RWPE2 (cell line): ENCODE measurements around the gene ZDHHC11B.

ENCODE experiments used
- ATAC-seq: fragments of 200-7000 bp; cut with Tn5 transposase; 3 replicates; pipeline ENCODE4 v1.9.1; 2021; ENCODE audit warnings: low read depth
- DNase-seq: peaks from one replicate; pipeline ENCODE4 v3.0.0-alpha.2; 2020; ENCODE audit warnings: low spot score
- H3K27ac ChIP-seq: fragments of 450-650 bp; 2 replicates; pipeline ENCODE4 v1.5.1; 2017; ENCODE audit warnings: mild to moderate bottlenecking; ENCODE audit not compliant: poor library complexity, severe bottlenecking
- H3K27me3 ChIP-seq: fragments of 250-450 bp; sonication (Bioruptor Pico); 2 replicates; pipeline ENCODE4 v1.5.1; 2021; ENCODE audit warnings: mild to moderate bottlenecking, moderate library complexity; ENCODE audit not compliant: insufficient read depth, poor library complexity, severe bottlenecking
- H3K36me3 ChIP-seq: fragments of 250-450 bp; sonication (Bioruptor Pico); 2 replicates; pipeline ENCODE4 v1.5.1; 2020; ENCODE audit warnings: low read depth, mild to moderate bottlenecking, moderate library complexity
- H3K4me1 ChIP-seq: fragments of 250-450 bp; sonication (Bioruptor Pico); 2 replicates; pipeline ENCODE4 v1.5.1; 2021; ENCODE audit warnings: mild to moderate bottlenecking, moderate library complexity; ENCODE audit not compliant: insufficient read depth, poor library complexity, severe bottlenecking
- H3K4me3 ChIP-seq: fragments of 250-450 bp; sonication (Bioruptor Pico); 2 replicates; pipeline ENCODE4 v1.5.1; 2021; ENCODE audit warnings: mild to moderate bottlenecking, moderate library complexity; ENCODE audit not compliant: severe bottlenecking
- H3K9me3 ChIP-seq: fragments of 250-450 bp; sonication (Bioruptor Pico); 2 replicates; pipeline ENCODE4 v1.5.1; 2021; ENCODE audit warnings: mild to moderate bottlenecking, moderate library complexity; ENCODE audit not compliant: severe bottlenecking
- CTCF ChIP-seq: fragments of 450-650 bp; IDR thresholded peaks from one replicate; pipeline ENCODE4 v1.5.1; 2017; ENCODE audit warnings: mild to moderate bottlenecking, moderate library complexity; ENCODE audit not compliant: poor library complexity, severe bottlenecking

Gene ZDHHC11B

GRCh38 chr5:761854-762710 is 22.4 kb downstream of the ZDHHC11B start:
- peak; percentile 65 for DNase-seq
- TF ChIP-seq CTCF, result no peak
- no peak overlapping the region for H3K4me3 ChIP-seq

DNA sequence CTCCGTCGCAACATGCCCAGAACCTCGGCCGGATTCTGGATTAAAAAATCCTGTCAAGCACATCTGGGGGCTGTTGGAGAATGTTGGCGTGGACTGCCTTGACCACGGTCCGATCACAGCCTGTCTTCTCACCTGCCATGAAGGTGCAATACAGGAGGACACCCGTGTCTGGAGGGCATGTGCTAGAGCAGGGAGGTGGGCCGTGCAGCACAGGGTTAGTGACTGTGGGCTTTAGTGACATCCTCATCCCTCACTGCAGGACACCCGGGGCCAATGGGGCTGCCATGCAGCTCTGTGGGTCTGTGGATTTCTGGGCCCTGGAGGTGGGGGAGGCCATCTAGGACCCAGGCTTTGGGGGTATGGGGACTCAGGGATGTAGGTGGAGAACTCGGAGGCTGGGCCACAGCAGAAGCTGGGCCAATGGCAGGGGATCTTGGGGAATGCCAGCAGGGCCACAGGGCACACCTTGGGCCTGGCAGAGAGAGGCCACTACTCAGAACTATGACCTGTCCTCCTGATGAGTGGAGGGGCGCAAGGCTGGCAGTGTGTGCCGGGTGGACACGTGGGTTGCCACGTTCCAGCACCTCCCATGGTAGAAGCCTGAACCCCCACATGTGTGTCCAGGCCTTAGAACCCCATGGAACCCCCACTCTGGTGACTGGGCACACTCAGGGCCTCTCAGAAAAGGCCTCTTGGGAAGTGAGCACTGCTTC is 23.3 kb downstream of the ZDHHC11B start:
- Histone ChIP-seq H3K36me3 (no peaks in the 10 kb centered on the region), H3K4me1 (no peaks in the 10 kb centered on the region), H3K4me3 (no peak overlapping the region), H3K27me3 (no peaks in the 10 kb centered on the region), H3K27ac (no peak overlapping the region), H3K9me3 (no peaks in the 10 kb centered on the region)
- peak; percentile 60 for DNase-seq
- no peak for TF ChIP-seq CTCF
- ATAC-seq, result no peak

More at GRCh38 chr5:761854-762710, 22.4 kb downstream of the ZDHHC11B start:
- Histone ChIP-seq H3K4me1 (no peaks in the 10 kb centered on the region), H3K27ac (no peak overlapping the region), H3K27me3 (no peaks in the 10 kb centered on the region), H3K9me3 (no peaks in the 10 kb centered on the region), H3K36me3 (no peaks in the 10 kb centered on the region)
- ATAC-seq, result no peak

GRCh38 chr5:760363-761058 is 24.0 kb downstream of the ZDHHC11B start:
- H3K4me1 ChIP-seq, result no peaks in the 10 kb centered on the region
- no peak overlapping the region for H3K4me3 ChIP-seq
- peak; percentile 73 for DNase-seq
- H3K27me3 ChIP-seq, result no peaks in the 10 kb centered on the region
- no peak for ATAC-seq
- no peaks in the 10 kb centered on the region for H3K9me3 ChIP-seq
- no peak for TF ChIP-seq CTCF
- H3K36me3 ChIP-seq, result no peaks in the 10 kb centered on the region
- H3K27ac ChIP-seq, result no peak overlapping the region

DNA sequence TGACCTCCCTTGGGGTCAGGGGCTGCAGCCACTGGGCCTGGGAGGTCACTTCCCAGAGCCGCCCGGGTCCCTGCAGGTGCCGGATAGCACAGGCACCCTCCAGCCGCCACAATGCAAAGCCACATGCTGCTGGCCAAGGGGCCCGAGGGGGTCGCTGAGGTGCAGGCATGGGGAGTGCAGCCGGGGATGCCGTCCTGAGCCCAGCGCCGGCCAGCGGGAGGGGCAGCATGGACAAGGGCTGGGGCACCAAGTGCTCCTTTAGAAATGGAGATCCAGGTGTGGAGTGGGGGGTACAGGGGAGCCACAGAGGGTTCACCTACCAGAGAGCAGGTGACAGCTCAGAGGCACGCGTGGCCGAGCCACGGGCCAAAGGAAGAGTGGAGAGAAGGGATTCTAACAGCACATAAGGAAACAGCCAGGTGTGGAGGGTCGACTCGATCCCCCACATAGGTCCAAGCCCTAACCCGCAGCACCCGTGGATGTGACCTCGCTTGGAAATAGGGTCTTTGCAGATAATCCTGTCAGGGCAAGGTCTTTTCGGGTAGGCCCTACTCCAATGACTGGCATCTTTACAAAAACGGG is 24.7 kb downstream of the ZDHHC11B start:
- peak; percentile 63 for DNase-seq
- TF ChIP-seq CTCF, result no peak

More for the DNA sequence above, 24.7 kb downstream of the ZDHHC11B start:
- ATAC-seq, result no peak
- Histone ChIP-seq H3K27me3 (no peaks in the 10 kb centered on the region), H3K4me1 (no peaks in the 10 kb centered on the region), H3K9me3 (no peaks in the 10 kb centered on the region), H3K27ac (no peak overlapping the region), H3K36me3 (no peaks in the 10 kb centered on the region), H3K4me3 (no peak overlapping the region)
